GM12878 (cell line): ENCODE data around the gene LONP1.

Source experiments
- ATF2 ChIP-seq: IDR thresholded peaks from 2 replicates; pipeline ENCODE4 v1.6.1; 2012; ENCODE audit warnings: low read length, inconsistent platforms
- CTCF ChIP-seq, 3 experiments: IDR thresholded peaks in 2 of 3; conservative IDR thresholded peaks in 1 of 3; 2 replicates each; pipeline ENCODE4 v1.5.1; 2011; ENCODE audit warnings: low read depth in 3 of 3, low read length in 3 of 3, mild to moderate bottlenecking in 3 of 3, control low read depth in 2 of 3, moderate library complexity in 2 of 3, inconsistent platforms in 1 of 3, mixed read lengths in 1 of 3; ENCODE audit not compliant: control insufficient read depth in 2 of 3, insufficient read depth in 1 of 3; ENCODE audit errors: extremely low read depth in 1 of 3
- FOXM1 ChIP-seq: IDR thresholded peaks from 2 replicates; pipeline ENCODE4 v1.6.1; 2012; ENCODE audit warnings: low read depth, mild to moderate bottlenecking, inconsistent platforms, low read length, moderate library complexity
- MAX ChIP-seq: IDR thresholded peaks from 2 replicates; pipeline ENCODE4 v1.6.1; 2012; ENCODE audit warnings: low read depth, low read length, improper control_type of control experiment
- NFIC ChIP-seq: IDR thresholded peaks from 2 replicates; pipeline ENCODE4 v1.6.1; 2012; ENCODE audit warnings: low read depth, mild to moderate bottlenecking, inconsistent platforms, low read length, moderate library complexity
- POLR2AphosphoS5 ChIP-seq: IDR thresholded peaks from 2 replicates; pipeline ENCODE4 v1.6.1; 2011; ENCODE audit warnings: mild to moderate bottlenecking, low read length, inconsistent platforms
- TCF12 ChIP-seq: IDR thresholded peaks from 2 replicates; pipeline ENCODE4 v1.6.1; 2011; ENCODE audit warnings: low read depth, mild to moderate bottlenecking, low read length
- USF2 ChIP-seq: IDR thresholded peaks from 2 replicates; pipeline ENCODE4 v1.6.1; 2011; ENCODE audit warnings: low read depth, low read length, improper control_type of control experiment, borderline replicate concordance
- YY1 ChIP-seq: IDR thresholded peaks from 2 replicates; pipeline ENCODE4 v1.6.1; 2011; ENCODE audit warnings: low read depth, mild to moderate bottlenecking, low read length

GRCh38 chr19:5681391-5682106, 38.4 kb downstream of the LONP1 start:
- TF ChIP-seq FOXM1: no peak
- no peak for TF ChIP-seq NFIC
- TF ChIP-seq YY1: no peak
- TF ChIP-seq MAX: no peak
- no peak for TF ChIP-seq CTCF (IDR thresholded peaks at IDR 0.05 in 2 of 3, conservative IDR thresholded peaks at IDR 0.05 in 1 of 3; ENCODE audit: control insufficient read depth in 2 of 3, extremely low read depth in 1 of 3, insufficient read depth in 1 of 3, low read depth in 3 of 3, low read length in 3 of 3)
- no peak for TF ChIP-seq TCF12
- no peak for TF ChIP-seq ATF2
- no peak for TF ChIP-seq USF2
- TF ChIP-seq POLR2AphosphoS5: no peak
